Pons (tissue), 1 donor: Measurements from ENCODE around the gene C11orf21.

Experiments
- DNase-seq: peaks from one replicate; pipeline ENCODE4 v3.0.0-alpha.2; 2016; ENCODE audit warnings: low spot score

C11orf21 gene

DNA sequence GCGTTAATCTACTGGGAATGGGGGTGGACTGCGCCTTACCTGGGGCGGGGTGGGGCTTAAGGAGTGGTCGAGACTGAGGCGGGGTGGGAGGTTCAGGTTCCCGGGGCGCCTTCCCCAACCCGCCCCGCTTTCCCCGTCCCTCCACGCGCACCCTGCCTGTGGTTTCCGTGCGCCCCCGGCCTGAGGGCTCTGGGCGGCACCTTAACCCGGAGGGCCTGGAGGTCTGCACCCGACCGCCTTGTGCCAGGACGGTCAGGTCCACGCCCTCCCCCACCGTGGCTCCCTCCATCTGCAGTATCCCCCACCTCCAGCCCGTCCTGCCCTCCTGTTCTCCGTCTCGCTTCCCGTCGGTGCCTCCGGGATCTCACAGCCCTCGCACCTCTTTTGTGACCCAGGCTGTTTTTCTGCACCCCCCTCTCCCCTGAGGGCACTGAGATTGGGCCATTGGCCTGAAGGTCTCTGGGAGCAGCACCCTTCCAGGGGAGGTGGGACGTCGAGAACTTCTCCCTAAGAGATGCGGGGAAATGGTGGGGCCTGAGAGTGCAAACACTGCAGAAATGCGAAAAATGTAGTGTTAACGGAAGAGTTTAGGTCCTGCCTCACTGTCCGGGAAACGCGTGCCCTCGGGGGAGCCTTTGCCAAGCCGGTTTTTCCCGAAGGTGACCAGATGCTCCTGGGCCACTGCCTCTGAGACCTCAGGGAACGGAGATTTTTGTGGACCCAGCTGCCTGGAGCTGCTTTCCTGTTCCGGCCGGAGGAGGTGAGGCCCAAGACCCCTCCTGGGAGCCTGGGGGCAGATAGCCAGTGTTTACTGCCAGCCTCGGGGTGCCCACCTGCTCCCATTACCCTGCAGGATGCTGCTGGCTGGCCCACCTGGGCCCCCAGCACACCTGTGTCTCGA is 30.1 kb downstream of the C11orf21 start:
- DNase-seq = no peak

DNA sequence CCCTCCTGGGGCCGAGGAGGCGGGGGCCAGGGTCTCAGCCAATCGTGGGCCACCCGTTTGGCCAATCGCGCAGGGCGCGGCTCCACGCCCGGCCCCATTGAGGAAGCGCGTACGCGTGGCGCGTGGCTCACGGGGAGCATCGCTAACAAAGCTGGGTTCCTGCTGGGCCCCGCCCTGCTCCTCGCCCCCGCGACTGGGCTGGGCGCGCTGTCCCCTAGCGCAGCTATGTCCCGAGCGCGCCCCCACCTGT is 30.7 kb downstream of the C11orf21 start:
- DNase-seq = peak; percentile 15

GRCh38 chr11:2270322-2271076 is 31.2 kb downstream of the C11orf21 start, which contains the start of gene ASCL2:
Gene ASCL2, minus strand, starts transcription at chr11:2270588. Its CDS starts 256 bp downstream, at chr11:2270332.
- no peak for DNase-seq

DNA sequence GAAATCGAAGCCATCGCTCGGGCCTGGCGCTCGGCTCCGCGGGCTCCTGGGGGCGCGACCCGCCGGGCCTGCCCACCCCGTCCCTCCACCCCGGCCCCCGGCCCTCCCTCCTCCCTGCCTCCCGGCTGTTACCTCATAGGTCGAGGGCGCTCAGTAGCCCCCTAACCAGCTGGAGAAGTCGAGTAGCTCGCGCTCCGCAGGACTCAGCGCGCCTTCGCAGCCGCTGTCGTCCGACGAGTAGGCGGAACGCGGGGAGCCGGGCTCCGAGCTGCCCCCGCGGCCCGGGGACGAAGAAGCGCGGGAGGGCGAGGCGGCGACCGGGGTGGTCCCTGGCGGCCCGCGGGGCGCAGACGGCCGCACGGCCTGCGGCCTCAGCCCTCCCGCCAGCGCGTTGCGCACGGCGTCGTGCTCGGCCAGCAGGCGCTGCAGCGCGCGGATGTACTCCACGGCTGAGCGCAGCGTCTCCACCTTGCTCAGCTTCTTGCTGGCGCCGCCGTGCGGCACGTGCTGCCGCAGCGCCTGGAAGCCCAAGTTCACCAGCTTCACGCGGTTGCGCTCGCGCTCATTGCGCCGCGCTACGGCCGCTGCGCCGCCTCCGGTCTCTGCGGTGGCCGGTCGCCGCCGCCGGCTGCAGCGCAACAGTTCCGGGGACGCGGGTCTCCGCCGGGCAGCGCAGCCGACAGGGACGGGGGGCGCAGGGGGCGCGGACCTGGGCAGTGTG is 32.0 kb downstream of the C11orf21 start:
- DNase-seq = no peak

DNA sequence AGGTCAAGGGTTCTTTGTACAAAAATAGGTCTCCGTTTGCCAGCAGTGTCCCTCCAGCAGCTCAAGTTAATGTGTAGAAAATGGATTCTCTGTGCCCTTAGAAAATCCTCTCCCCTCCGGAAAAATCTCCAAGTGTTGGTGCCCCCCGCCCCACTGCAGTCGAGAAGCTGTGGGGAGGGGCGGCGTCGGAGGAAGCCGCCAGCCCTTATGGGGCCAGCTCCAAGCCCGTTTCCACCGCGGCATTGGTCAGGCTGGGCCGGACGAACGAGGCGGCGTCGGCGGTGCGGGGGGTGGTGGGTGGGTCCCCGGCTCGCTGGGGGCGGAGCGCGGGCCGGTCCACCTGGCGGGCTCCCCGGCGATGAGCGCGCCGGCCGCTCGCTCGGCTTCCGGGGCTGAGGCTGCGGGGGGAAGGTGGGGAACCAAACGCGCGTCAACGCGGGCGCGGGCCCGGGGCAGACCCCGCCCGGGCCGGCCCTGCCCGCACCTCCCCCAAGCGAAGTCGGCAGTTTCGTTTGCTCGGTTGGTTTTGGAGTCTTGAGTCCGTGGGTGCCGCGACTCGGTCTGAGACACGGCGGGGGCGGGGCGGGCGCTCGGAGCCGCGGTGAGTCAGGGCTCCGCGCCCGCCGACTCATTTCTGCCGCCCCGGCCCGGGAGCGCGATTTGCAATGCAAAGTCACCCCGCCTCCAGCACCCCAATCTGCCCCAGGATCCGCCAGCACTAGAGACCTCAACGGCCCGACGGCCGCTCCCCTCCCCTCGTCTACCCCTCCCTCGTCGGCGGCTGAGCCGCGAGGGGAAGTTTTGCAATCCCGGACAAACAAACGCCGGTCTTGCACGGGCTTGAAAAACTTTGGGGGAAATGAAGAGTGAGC is 32.8 kb downstream of the C11orf21 start:
- peak; percentile 27 for DNase-seq

DNA sequence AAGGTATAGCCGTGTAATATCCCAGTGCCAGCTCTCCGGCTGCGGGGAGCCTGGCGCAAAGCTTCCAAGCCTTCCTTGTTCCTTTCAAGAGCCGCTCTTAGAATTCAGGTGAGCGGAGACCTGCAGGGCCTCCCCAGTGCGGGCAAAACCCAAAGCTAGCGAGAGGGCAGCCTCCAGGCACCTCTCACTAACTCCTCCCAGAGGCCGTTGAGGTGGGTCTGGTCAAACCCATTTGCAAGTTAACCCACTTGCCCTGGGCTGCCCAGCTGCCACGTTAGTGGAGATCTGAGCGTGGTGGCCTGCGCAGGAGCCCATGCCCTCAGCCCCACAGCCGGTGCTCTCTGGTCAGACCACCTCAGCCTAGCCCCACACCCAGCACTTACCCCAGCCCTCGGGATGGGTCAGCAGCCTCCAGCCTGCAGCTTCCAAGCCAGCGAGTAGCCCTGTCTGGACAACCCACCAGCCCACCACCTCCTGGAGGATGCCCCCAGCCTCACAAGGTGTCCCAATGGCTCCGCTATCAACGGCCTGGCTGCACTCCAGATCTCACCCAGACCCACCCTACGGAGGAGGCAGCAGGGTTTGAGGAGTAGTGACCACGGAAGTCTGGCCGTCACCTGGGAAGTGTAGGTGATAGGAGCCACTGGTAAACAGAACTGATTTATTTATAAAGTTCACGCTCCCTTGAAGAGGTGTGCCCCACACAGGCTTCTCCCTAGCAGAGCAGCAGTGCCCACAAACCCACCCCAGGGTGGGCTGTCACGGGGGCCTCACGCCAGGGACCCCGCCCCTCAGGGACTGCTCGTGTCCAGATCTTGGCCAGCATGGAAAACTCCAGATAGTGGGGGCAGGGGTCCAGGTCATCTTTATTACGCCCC is 33.6 kb downstream of the C11orf21 start:
- DNase-seq = no peak

GRCh38 chr11:2267306-2267850 is 34.3 kb downstream of the C11orf21 start:
- no peak for DNase-seq

DNA sequence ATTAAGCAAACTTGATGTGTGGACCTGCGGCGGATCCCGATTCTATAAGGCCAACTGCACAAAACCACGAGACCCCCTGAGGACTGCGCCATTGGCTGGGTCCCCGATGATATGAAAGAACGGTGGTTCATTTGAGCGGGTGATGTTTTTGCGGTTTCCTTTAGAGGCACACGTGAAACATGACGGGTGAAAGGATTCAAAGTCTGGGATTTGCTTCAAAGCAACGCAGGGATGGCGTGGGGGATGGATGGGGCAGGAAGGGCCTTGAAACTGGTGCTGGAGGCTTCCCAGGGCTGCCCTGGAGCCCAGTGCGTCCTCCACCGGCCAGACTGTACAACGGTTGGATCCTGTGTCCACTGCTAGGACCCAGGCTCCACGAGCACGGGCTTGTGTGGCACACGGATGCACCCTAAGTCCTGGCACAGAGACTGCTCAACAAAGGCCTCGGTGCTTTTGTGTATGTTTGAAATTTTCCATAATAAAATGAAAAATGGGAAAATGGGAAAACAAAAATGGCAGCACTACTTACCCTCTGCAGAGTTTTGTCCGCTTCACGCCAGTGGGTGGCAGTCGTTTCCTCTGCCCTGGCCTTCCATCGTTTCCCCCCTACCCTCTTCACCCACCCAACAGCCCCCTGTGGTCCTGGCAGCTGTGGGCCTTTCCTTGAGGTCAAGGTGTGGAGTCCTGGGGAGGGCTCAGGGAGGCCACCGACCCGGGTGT is 35.0 kb downstream of the C11orf21 start:
- DNase-seq = no peak

DNA sequence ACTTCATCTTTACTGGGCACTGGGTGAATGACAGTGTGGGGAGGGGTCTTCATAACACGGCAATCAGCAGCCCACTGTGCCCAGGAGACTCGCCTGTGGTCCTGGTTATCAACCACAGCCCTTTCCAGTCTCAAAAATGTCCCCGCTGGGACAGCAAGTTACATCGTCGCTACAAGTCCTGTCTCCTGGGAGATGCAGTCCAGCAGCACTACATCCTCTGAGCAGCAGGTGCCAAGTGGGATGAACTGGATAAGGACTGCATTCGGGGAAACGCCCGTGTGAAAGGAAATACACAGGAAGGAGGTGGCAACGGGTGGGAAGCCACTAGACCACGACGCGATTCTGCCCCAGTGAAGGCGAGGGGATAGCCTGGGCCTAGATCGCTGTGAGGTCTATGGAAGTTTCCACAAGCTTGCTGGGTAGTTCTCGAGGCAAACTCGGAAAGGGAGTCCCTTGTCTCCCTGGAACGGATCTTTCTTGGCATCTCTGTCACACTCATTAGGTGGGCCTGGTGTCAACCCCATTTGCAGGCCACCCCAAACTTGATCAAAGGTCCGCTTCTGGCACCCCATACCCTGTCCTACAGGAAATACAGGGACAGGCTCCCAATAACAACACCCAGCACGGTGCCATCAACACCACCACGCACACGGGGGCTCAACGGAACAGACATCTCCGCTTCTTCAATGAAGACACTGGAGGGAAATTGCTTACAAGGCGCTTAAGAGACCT is 35.7 kb downstream of the C11orf21 start:
- no peak for DNase-seq

DNA sequence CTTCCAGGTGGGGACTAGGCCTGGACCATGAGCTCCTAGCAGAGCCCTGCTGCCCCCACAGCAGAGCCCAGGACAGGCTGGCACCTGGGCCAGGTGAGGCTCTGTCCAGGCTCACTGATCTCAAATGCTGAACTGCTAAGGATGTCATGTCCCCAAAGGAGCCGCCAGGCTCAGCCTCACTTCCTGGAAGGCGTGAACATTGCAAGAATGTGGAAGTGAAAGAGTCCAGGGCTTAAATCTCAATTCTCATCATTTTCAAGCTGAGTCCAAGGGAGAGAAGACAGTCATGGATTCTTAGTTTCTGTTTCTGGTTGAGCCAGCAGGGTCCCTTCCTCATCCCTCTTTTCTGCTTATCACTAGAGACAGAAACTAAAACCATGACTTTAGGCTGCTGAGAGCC is 36.3 kb downstream of the C11orf21 start:
- peak; percentile 77 for DNase-seq

DNA sequence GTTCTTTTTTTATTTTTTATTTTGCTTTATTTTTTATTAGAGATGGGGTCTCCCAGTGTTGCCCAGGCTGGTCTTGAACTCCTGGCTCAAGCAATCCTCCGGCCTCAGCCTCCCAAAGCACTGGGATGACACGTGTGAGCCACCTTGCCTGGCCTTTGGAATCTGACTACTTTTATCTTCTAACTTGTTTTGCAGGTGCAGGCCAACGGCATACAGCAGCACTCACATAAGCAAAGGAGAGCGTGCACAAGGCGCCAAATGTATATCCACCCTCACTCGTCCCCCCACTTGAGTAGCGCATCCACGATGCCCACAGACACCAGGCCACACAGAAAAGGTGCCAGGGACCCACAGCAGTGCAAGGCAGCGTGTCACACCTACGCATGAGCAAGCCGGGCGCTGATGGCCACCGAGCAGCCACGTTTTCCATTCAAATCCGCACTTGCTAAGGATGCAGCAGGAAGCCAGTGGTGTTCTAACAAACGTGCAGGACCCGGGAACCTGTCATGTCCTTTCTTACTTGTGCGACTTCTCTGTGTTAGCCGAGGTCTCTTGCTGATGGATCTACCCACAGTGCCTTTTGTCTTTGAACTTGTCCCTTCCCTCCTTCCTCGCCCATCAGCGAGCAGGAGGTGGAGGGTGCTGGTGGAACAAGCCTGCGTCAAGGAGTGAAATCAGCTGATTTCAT is 37.2 kb downstream of the C11orf21 start:
- DNase-seq = no peak

DNA sequence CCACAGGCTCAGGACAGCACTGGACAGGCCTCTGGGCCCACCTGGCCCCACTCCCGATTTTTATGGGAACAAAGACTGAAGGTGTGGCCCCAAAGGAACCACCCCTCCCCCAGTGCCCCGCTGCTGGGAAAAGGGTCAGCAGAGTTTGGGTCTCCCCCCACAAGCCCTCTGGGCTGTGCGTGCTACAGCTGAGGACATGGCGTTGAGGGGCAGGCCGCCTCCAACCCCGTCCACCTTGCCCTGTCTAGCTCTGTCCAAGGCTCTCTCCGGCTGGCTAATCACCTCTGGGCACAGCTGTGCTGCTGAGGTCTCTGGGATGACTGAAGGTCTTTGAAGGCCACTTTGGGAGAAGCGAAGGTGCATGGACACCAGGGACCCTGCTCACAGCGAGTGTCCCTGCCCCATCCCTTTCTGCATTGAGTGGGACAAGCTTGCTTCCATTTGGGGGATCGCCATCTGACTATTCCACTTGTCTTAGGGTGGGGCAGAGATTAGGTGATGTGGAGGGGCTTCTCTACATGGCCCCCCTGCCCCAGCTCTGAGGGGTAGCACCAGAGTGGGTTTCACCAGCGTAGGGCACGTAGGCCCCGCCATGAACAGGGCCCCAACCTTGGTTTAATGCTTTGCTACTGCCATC is 37.9 kb downstream of the C11orf21 start:
- no peak for DNase-seq

GRCh38 chr11:2263071-2263565 is 38.6 kb downstream of the C11orf21 start:
- no peak for DNase-seq

DNA sequence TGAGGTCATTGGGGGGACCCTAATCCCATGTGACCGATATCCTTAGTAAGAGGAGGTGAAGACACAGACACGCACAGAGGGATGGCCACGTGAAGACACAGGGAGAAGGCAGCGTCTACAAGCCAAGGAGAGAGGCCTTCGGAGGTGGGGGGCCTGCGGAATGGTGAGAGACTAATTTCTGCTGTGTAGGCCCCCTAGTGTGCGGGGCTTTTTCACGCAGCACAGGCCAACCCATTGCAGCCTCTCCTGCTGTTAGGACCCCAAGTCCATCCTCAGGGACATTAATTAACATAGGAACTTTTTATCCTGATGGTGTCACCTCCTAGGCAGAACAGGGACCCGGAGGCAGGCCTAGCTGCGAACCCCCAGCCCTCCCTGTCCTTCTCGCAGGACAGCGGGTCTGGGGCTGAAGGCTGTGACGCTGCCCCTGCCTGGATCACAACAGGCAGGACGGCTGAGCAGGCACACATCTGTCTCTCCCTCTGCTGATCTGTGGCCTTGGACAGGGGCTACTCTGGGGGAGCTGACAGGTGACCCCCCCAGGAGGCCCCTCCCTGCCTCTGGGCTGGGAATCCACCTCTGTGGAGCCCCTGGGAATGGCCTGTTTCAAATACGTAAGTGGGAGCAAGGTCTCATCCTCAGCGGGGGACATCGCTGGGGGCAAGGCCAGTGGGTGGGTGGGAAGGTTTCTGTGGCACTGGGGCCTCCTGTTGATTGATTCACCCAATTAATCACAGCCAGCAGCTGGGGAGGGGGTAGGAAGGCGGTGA is 39.2 kb downstream of the C11orf21 start:
- DNase-seq = no peak

- no peak for DNase-seq
Measured at GRCh38 chr11:2261436-2262230, 40.1 kb downstream of the C11orf21 start.
